Endothelial cell of umbilical vein (primary cell): ENCODE results near the gene OXER1. TPM values are rescaled to one million over a fixed set of nuclear protein-coding genes. Genes with fewer than 3 reads are reported as not detected.

Experiments used
- BruUV-seq: library from RNA; stranded (reverse); fragments of 400-500 nt; replicated peaks from 2 replicates; lab custom pipeline; 2021; lab: Mats Ljungman, UMichigan
- CTCF ChIA-PET: fragments of 300-600, 350-600 bp; sonication (Branson Sonifier 250); formaldehyde crosslinking; loops from one replicate; lab custom pipeline; 2021; ENCODE audit warnings: antibody characterized with exemption, inconsistent platforms; lab: Charles Lee
- POLR2A ChIA-PET: fragments of 300-600, 350-600 bp; sonication (Branson Sonifier 250); formaldehyde crosslinking; loops from one replicate; lab custom pipeline; 2021; ENCODE audit warnings: antibody characterized with exemption, inconsistent platforms; lab: Charles Lee
- DNase-seq: peaks from one replicate; pipeline ENCODE4 v3.0.0-alpha.2; 2011; ENCODE audit warnings: low read depth, low spot score
- FAIRE-seq: peaks from 2 replicates; lab custom pipeline; 2011; peaks lifted over from hg19 to GRCh38; lab: Jason Lieb, UNC
- H2AFZ ChIP-seq: 2 replicates; pipeline ENCODE4 v1.6.0; 2012; ENCODE audit warnings: low read depth, low read length, control low read depth, inconsistent platforms
- H3K27ac ChIP-seq: 2 replicates; pipeline ENCODE4 v1.5.1; 2011; ENCODE audit warnings: low read depth, mild to moderate bottlenecking, control low read depth, low read length, moderate library complexity; ENCODE audit not compliant: insufficient read depth
- H3K27me3 ChIP-seq, 2 experiments: 2 replicates each; pipeline versions ENCODE4 v1.6.0 to v1.6.1; 2011; ENCODE audit warnings: low read length in 2 of 2, mixed read lengths in 1 of 2; ENCODE audit not compliant: control insufficient read depth in 2 of 2, insufficient read depth in 2 of 2
- H3K36me3 ChIP-seq, 2 experiments: 2 replicates in 1 of 2; 3 replicates in 1 of 2; pipeline ENCODE4 v1.5.1; 2011; ENCODE audit warnings: low read length in 2 of 2, mild to moderate bottlenecking in 1 of 2, moderate library complexity in 1 of 2; ENCODE audit not compliant: control insufficient read depth in 2 of 2, insufficient read depth in 2 of 2; ENCODE audit errors: extremely low read depth in 1 of 2
- H3K4me1 ChIP-seq: 3 replicates; pipeline ENCODE4 v1.5.1; 2011; ENCODE audit warnings: mild to moderate bottlenecking, low read length; ENCODE audit not compliant: control insufficient read depth, insufficient read depth; ENCODE audit errors: extremely low read depth
- H3K4me2 ChIP-seq: 2 replicates; pipeline ENCODE4 v1.6.1; 2011; ENCODE audit warnings: low read length, control low read depth, mixed read lengths; ENCODE audit not compliant: insufficient read depth
- H3K4me3 ChIP-seq, 3 experiments: fragments of 200-600 bp in 1 of 3; sonication (generic), shearing (Covaris generic) in 1 of 3; replicated peaks in 1 of 3; 2 replicates each; pipeline ENCODE4 v1.5.1; 2011 to 2016; ENCODE audit warnings: control low read depth in 3 of 3, low read length in 3 of 3, mild to moderate bottlenecking in 2 of 3, inconsistent platforms in 1 of 3, low read depth in 1 of 3, moderate library complexity in 1 of 3; ENCODE audit not compliant: insufficient read depth in 1 of 3
- H3K79me2 ChIP-seq: 2 replicates; pipeline ENCODE4 v1.6.0; 2012; ENCODE audit warnings: low read length, inconsistent platforms; ENCODE audit not compliant: control insufficient read depth, insufficient read depth
- H3K9ac ChIP-seq: replicated peaks from 2 replicates; pipeline ENCODE3; 2011; ENCODE audit warnings: low read length, control low read depth; ENCODE audit not compliant: insufficient read depth; ENCODE audit errors: extremely low read depth
- H3K9me1 ChIP-seq: replicated peaks from 3 replicates; pipeline ENCODE4 v1.6.0; 2011; ENCODE audit warnings: mild to moderate bottlenecking, low read length; ENCODE audit not compliant: control insufficient read depth, insufficient read depth; ENCODE audit errors: extremely low read depth
- H3K9me3 ChIP-seq: replicated peaks from 2 replicates; pipeline ENCODE4 v1.5.1; 2012; ENCODE audit warnings: low read length, inconsistent platforms; ENCODE audit not compliant: control insufficient read depth, insufficient read depth
- H4K20me1 ChIP-seq: replicated peaks from 2 replicates; pipeline ENCODE3; 2011; ENCODE audit warnings: mild to moderate bottlenecking, low read length; ENCODE audit not compliant: control insufficient read depth, insufficient read depth; ENCODE audit errors: extremely low read depth
- EZH2 ChIP-seq: IDR thresholded peaks from 2 replicates; pipeline ENCODE4 v1.6.1; 2012; ENCODE audit warnings: borderline replicate concordance, low read depth, mild to moderate bottlenecking, moderate library complexity, low read length, inconsistent platforms; ENCODE audit not compliant: severe bottlenecking
- POLR2A ChIP-seq: IDR thresholded peaks from 2 replicates; pipeline ENCODE4 v1.6.1; 2012; ENCODE audit warnings: low read depth, mild to moderate bottlenecking, control low read depth, low read length
- dilution Hi-C: fragments of 300-500 bp; cut with MboI; formaldehyde crosslinking; loops from one replicate; pipeline ENCODE4 v1.15.0; 2019; ENCODE audit warnings: low sequenced_read_pairs; ENCODE audit not compliant: extremely low pct_ligation_motif_present
- intact Hi-C: fragments of 100-400 bp; cut with micrococcal nuclease; formaldehyde crosslinking; loops from one replicate; pipeline ENCODE4 v1.10.0; 2022
- polyA plus RNA-seq, 4 experiments: library from polyadenylated mRNA; depleted of rRNA in 3 of 4; stranded (reverse) in 3 of 4; unstranded in 1 of 4; fragments of >200 nt; gene quantifications; 2 replicates each; pipeline versions ENCODE4 v1.2.1 to v1.2.3, GENCODE V29; 2011 to 2012; ENCODE audit warnings: missing spikeins in 1 of 4
- total RNA-seq: library from RNA; stranded (reverse); gene quantifications from 2 replicates; pipeline ENCODE4 v1.2.3, GENCODE V29; 2021
- TF ChIP-seq, protein P1 (sequence below), 2 donors: IDR thresholded peaks; 1 replicate in 1 of 2; 2 replicates in 1 of 2; pipeline ENCODE4 v1.5.1; 2011; ENCODE audit warnings: low read length in 2 of 2, mild to moderate bottlenecking in 2 of 2, moderate library complexity in 2 of 2, control low read depth in 1 of 2, inconsistent platforms in 1 of 2, low read depth in 1 of 2; ENCODE audit not compliant: insufficient read depth in 1 of 2; ENCODE audit errors: extremely low read depth in 1 of 2

The OXER1 gene
- total and polyA plus RNA-seq, 2 donors (not counting 3 experiments of a cell fraction or from before 2014, with no cell fraction given): 0.18 TPM

- Histone ChIP-seq H3K27me3 (peaks cover 11 to 12% of the 10 kb centered on the region in 2 experiments), H3K79me2 (no peaks in the 10 kb centered on the region), H3K4me3 (peak overlapping the region in 1 of 3 experiments; percentile 44), H3K4me1 (peaks cover 4% of the 10 kb centered on the region), H2AFZ (peak overlapping the region; percentile 83), H3K9me3 (no peaks in the 10 kb centered on the region), H3K9ac (no peak overlapping the region), H3K36me3 (no peaks in the 10 kb centered on the region), H3K27ac (no peak overlapping the region), H3K4me2 (peak overlapping the region; percentile 90), H3K9me1 (no peaks in the 10 kb centered on the region), H4K20me1 (no peaks in the 10 kb centered on the region)
- TF ChIP-seq POLR2A (no peak), EZH2 (peak; percentile 67)
- TF ChIP-seq, protein P1, sequence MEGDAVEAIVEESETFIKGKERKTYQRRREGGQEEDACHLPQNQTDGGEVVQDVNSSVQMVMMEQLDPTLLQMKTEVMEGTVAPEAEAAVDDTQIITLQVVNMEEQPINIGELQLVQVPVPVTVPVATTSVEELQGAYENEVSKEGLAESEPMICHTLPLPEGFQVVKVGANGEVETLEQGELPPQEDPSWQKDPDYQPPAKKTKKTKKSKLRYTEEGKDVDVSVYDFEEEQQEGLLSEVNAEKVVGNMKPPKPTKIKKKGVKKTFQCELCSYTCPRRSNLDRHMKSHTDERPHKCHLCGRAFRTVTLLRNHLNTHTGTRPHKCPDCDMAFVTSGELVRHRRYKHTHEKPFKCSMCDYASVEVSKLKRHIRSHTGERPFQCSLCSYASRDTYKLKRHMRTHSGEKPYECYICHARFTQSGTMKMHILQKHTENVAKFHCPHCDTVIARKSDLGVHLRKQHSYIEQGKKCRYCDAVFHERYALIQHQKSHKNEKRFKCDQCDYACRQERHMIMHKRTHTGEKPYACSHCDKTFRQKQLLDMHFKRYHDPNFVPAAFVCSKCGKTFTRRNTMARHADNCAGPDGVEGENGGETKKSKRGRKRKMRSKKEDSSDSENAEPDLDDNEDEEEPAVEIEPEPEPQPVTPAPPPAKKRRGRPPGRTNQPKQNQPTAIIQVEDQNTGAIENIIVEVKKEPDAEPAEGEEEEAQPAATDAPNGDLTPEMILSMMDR (IDR thresholded peaks at IDR 0.05; ENCODE audit: extremely low read depth in 1 of 2, insufficient read depth in 1 of 2, low read depth in 1 of 2, low read length in 2 of 2): no peak
- FAIRE-seq (no peak), DNase-seq (no peak)
- intact Hi-C loops: loop anchor here (1.0 to 2.0 kb wide), 2 partner anchors 15 to 299 kb away; no protein-coding TSS in a partner anchor
- BruUV-seq: no TSS peak
- dilution Hi-C loops: no loop called here
- CTCF ChIA-PET: interaction anchor here (0.6 to 1.9 kb wide), 3 partner anchors 16 to 425 kb away, joined by 3 to 7 read pairs (median 6); no protein-coding TSS in a partner anchor
- POLR2A ChIA-PET: interaction anchor here (0.7 kb wide), 1 partner anchor 15 kb away, joined by 3 read pairs; no protein-coding TSS in a partner anchor
Observed at GRCh38 chr2:42793334-42794270, 29.7 kb upstream of the OXER1 start.
